ENCODE data around the gene ADAMTSL4.
A peak's percentile ranks its signal among the peaks of the same experiment; 100 is the strongest.

Gene ADAMTSL4

DNA sequence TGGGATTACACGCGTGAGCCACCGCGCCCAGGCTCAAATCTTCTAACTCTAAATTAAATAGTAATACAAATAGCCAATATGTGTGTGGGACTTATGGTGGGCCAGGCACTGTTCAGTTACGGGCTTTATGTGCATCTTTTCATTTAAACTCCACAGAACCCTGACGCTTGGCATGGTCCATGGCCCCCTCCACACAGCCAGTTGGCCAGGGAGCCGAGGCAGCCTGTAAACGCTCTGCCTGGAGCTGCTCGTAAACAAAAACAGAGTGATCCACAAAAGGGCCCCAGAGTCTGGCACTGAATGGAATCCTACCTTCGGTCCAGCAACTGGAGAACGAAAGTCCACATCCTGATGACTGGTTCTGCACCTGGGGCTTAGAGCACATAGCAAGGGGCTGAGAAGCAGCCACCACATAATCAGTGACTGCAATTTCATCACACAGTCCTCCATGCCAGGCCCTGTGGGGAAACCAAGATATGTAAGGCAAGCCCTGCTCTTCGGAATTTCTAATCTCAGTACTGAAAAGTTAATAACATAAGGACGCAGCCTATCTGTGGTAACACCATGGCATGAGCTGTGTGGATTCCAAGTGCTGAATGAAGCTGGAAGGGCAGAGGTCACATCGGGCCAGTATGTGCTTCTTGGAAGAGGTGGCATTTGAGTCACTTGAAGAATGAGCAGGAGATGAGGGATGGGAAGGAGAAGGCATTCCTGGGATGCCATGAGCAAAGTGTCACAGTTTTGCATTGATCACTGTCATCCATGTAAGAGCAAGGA, 13.5 kb upstream of the ADAMTSL4 start:
- no peak for DNase-seq

GRCh38 chr1:150536836-150537731, 12.1 kb upstream of the ADAMTSL4 start:
- DNase-seq: no peak

DNA sequence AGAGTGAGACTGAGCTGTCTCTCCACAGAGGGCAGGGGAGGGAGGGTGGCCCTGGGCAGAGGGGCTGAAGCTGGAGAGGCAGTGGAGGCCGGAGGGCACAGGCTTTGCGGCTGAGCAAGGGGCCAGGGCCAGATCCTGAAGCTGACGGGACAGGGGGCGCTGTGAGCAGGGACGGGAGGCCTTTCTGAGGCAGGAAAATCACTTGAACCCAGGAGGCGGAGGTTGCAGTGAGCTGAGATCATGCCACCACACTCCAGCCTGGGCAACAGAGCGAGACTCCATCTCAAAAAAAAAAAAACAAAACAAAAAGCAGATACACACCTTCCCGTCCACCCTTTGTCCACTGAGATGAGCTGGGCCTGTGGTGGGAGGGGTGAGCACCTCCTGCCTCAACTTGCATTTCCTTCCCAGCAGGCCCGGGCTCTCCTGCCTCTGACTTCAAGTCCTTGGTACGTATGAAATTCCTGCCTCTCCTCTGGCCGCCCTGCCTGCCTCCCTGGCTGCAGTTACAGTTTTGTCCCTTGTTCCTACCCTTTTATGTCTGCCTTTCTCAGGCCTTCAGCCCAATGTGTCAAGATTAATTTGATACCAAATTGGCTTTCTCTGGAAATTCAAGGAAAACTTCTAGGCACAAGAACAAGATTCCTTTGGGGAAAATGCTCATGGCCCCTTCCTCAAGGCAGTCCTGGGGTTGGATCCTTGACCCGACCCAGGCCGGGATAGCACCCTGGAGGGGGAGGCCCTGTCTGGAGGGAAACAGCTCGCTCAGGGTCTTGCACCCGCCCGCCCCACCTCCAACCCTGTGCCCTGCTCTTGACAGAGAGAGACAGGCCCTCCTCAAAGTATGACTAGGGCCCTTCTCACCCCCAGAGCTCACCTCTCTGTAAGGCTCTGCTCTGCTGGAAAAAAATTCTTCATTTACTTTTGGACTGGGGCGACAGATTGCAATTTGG, 11.2 kb upstream of the ADAMTSL4 start:
- DNase-seq: no peak

GRCh38 chr1:150543500-150544143, 5.6 kb upstream of the ADAMTSL4 start:
- DNase-seq: no peak

DNA sequence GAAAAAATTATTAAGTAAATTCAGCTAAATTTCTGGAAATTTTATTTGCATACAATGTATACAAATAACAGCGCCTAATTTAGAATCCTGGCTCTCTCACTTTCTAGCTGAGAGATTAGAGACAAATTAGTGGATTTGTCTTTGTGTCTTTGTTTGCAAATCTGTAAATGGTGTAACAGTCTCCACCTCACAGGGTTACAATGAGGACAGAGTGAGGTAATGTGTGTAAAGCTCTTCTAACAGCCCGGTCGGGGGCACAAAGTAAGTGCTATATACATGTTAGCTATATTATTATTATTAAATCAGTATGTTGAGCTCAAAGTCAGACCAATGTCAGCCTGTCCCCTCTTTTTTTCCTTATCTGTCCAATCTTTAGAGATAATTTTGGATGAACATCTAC, 5.0 kb upstream of the ADAMTSL4 start:
- DNase-seq: no peak

- no peak for DNase-seq
Measured at GRCh38 chr1:150545486-150546032, 3.6 kb upstream of the ADAMTSL4 start.

DNA sequence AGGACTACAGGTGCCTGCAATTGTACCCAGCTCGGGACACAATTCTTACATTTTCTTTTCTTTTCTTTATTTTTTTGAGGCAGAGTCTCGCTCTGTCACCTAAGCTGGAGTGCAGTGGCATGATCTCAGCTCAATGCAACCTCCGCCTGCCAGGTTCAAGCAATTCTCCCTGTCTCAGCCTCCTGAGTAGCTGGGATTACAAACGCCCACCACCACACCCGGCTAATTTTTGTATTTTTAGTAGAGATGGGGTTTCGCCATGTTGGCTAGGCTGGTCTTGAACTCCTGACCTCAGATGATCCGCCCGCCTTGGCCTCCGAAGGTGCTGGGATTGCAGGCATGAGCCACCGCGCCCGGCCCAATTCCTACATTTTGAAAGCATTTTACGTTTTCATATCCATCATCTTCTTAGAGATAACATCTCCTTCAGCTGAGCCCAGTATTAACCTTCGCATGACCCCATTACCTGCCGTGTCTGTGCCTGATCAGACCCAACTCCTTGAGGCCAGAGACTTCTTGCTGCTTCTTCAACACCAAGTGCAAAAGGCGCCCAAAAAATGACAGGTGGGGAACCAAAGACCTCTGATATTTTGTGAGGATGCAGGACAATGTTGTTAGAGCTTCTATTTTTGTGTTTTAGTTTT, 2.8 kb upstream of the ADAMTSL4 start:
- no peak for DNase-seq

- DNase-seq: no peak
Measured at GRCh38 chr1:150548324-150548631, 930 bp upstream of the ADAMTSL4 start.

GRCh38 chr1:150549496-150550221, 451 bp downstream of the ADAMTSL4 start:
- DNase-seq: no peak

DNA sequence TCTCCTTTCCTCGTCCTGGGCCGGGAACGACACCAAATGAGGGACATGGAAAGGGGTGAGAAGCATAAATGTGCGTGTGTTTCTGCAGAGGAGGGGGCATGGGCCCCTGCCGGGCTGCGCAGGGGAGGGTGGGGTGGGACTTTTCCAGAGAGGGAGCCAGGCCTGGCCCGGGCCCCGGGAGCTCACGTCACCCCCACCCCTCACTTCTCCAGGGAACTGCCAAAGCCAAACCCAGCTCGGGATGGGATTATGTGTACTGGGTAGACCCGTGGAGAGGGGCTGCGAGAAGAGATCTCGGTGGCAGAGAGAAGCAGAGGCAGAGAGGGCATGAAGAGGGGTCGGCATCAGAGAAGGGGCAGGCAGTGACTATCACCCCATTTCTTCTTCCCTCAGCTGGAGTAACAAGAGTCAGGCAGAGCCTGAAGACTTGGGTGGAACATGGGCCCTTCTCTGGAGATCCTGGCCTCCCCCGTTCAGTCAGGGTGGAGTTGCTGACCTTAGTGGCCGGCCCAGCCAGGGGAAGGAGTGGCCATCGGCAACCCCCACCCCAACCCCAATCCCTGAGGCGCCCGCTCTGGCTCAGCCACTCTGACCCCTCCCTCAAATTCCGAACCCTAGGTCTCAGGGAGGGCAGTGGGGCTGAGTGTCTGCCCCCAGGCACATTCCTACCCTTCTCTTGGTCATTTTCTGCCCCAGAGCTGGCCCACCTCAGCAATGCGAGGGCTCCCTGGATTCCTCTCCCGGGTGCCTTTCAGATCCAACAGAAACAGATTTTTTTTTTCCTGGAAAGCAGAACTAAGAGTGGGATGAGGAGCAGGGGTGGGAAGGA, 1.2 kb downstream of the ADAMTSL4 start:
- no peak for DNase-seq

- DNase-seq: no peak
Measured at GRCh38 chr1:150551051-150551783, 2.0 kb downstream of the ADAMTSL4 start.

DNA sequence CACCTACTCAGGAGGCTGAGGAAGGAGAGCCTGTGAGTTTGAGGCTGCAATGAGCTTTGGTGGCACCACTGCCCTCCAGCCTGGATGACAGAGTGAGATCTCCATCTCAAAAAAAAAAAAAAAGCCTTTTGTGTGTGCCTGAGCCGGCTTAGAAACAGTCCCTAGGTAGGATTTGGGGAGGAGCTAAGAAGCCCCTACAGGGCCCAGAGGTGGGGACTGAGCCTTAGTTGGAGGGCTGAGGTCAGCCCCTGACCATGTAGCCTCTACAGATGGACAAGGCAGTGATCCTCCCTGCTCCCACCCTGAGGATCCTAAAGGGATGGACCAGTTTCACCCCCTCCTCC, 2.5 kb downstream of the ADAMTSL4 start:
- no peak for DNase-seq

GRCh38 chr1:150552128-150552910, 3.1 kb downstream of the ADAMTSL4 start:
- DNase-seq: peak; percentile 31

DNA sequence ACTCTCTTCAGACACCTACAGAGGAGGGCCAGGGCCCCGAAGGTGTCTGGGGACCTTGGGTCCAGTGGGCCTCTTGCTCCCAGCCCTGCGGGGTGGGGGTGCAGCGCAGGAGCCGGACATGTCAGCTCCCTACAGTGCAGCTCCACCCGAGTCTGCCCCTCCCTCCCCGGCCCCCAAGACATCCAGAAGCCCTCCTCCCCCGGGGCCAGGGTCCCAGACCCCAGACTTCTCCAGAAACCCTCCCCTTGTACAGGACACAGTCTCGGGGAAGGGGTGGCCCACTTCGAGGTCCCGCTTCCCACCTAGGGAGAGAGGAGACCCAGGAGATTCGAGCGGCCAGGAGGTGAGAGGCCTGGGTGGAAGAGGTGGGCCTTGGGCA, 3.7 kb downstream of the ADAMTSL4 start:
- DNase-seq: no peak

DNA sequence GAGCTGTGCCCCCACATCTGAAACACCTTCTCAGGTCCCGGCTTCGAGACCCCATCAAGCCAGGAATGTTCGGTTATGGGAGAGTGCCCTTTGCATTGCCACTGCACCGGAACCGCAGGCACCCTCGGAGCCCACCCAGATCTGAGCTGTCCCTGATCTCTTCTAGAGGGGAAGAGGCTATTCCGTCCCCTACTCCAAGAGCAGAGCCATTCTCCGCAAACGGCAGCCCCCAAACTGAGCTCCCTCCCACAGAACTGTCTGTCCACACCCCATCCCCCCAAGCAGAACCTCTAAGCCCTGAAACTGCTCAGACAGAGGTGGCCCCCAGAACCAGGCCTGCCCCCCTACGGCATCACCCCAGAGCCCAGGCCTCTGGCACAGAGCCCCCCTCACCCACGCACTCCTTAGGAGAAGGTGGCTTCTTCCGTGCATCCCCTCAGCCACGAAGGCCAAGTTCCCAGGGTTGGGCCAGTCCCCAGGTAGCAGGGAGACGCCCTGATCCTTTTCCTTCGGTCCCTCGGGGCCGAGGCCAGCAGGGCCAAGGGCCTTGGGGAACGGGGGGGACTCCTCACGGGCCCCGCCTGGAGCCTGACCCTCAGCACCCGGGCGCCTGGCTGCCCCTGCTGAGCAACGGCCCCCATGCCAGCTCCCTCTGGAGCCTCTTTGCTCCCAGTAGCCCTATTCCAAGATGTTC, 4.3 kb downstream of the ADAMTSL4 start:
- no peak for DNase-seq

DNA sequence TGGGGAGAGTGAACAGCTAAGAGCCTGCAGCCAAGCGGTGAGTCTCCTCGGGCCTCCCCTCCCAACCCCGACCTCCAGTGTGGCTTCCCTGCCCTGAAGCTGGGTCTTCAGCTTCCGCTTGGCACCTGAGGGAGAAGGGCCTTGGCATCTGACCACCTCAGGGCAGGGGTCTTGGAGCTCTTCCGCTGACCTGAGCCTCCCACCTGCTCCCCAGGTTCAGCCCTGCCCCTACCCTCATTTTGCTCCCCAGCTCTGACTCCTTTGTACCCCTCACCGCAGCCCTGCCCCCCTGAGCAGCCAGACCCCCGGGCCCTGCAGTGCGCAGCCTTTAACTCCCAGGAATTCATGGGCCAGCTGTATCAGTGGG, 4.9 kb downstream of the ADAMTSL4 start:
- DNase-seq: no peak

- DNase-seq: no peak
Measured at GRCh38 chr1:150555198-150555970, 6.2 kb downstream of the ADAMTSL4 start.
